ENCODE measurements around the gene HOXC9. TPM values are rescaled to one million over a fixed set of nuclear protein-coding genes. Genes with fewer than 3 reads are reported as not detected.

Gene HOXC9
- total and polyA plus RNA-seq, 11 donors: not detected

DNA sequence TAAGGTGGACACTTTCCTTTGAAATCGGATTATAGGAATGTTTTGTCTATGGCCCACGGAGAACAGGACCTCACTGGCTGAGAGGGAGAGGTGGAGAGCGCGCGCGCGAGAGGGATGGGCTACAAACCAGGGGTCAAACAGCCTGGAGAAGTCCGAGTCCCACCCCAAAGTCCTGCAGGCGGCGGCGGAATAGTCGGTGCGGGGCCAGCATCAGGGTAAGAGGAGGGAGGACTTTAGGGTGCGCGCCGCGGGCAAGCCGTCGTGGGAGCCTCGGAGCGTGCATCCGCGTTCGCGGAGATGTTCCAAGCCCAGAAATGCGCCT lies 5.5 kb downstream of the HOXC9 start:
- H3K4me3 ChIP-seq: no peak overlapping the region
- no peak overlapping the region for H3K27ac ChIP-seq
- H3K36me3 ChIP-seq: no peaks in the 10 kb centered on the region
- no peak for ATAC-seq
- intact Hi-C loops (cut with DNase I): loop anchor here in 4 of 10 donors (5.0 to 10.0 kb wide), 2 partner anchors 187 to 369 kb away; no protein-coding TSS in a partner anchor
- H3K27me3 ChIP-seq: peaks cover 68 to 100% (median 96%) of the 10 kb centered on the region in 9 donors
- H3K9me3 ChIP-seq: no peaks in the 10 kb centered on the region
- H3K4me1 ChIP-seq: peaks cover 0 to 22% (median 12%) of the 10 kb centered on the region in 12 donors
- WGBS, 4 donors: 5 to 10% (median 6%) methylated on average over 25 to 26 of the region's 26 CpGs
- TF ChIP-seq, protein P1, sequence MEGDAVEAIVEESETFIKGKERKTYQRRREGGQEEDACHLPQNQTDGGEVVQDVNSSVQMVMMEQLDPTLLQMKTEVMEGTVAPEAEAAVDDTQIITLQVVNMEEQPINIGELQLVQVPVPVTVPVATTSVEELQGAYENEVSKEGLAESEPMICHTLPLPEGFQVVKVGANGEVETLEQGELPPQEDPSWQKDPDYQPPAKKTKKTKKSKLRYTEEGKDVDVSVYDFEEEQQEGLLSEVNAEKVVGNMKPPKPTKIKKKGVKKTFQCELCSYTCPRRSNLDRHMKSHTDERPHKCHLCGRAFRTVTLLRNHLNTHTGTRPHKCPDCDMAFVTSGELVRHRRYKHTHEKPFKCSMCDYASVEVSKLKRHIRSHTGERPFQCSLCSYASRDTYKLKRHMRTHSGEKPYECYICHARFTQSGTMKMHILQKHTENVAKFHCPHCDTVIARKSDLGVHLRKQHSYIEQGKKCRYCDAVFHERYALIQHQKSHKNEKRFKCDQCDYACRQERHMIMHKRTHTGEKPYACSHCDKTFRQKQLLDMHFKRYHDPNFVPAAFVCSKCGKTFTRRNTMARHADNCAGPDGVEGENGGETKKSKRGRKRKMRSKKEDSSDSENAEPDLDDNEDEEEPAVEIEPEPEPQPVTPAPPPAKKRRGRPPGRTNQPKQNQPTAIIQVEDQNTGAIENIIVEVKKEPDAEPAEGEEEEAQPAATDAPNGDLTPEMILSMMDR (IDR thresholded peaks at IDR 0.05): no peak
- TF ChIP-seq POLR2A (IDR thresholded peaks at IDR 0.05): no peak
- no peak for DNase-seq

DNA sequence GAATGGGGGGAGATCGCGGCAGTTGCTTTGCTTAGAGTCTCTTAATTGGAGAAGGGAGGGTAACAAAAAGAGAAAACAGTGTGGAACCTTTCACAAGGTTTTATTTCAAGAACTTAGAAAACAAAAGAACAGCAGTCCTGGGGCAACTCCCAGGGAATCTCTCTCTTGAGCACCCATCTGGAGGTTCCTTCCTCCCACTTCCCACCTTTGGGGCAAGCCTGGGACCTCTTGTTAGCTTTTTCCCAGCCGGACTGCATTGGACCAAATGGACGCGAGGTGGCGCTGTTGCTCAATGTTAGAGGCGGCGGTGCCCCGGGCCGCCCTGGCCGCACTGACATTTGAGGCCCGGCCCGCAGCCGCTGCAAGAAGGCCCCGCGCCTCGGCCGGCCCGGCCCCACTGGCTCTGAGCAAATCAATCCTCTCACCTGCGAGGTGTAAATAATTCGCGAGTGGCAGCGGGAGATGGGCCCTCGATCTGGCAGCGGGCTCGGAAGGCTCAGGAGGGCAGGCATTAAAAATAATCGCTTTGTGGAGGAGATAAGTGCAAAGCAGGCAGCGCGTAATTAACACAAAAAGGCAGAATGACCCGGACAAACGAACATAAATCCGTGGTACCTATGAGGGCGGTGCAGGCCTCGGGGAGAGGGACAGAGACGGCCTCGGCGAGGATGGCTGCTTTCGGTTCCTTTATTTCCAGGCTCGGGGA lies 6.0 kb downstream of the HOXC9 start:
- ATAC-seq (peak; percentile 68 to 92 (median 89)), DNase-seq (peak; percentile 78 to 93 (median 85))
- Histone ChIP-seq H3K36me3 (no peaks in the 10 kb centered on the region), H3K4me3 (peak overlapping the region in 9 of 12 donors; percentile 10 to 49 (median 36)), H3K4me1 (peaks cover 0 to 20% (median 11%) of the 10 kb centered on the region in 12 donors), H3K27ac (no peak overlapping the region), H3K9me3 (no peaks in the 10 kb centered on the region), H3K27me3 (peaks cover 63 to 100% (median 95%) of the 10 kb centered on the region in 9 donors)
- intact Hi-C loops (cut with DNase I): loop anchor here in 8 of 10 donors (1.0 to 10.0 kb wide), 6 partner anchors 185 to 369 kb away; no protein-coding TSS in a partner anchor
- TF ChIP-seq, protein P1 (IDR thresholded peaks at IDR 0.05): peak; percentile 84 to 96 (median 94)
- no peak for TF ChIP-seq POLR2A (IDR thresholded peaks at IDR 0.05)
- 4 to 7% (median 5%) methylated on average over 33 to 39 of the region's 39 CpGs for WGBS, 4 donors

DNA sequence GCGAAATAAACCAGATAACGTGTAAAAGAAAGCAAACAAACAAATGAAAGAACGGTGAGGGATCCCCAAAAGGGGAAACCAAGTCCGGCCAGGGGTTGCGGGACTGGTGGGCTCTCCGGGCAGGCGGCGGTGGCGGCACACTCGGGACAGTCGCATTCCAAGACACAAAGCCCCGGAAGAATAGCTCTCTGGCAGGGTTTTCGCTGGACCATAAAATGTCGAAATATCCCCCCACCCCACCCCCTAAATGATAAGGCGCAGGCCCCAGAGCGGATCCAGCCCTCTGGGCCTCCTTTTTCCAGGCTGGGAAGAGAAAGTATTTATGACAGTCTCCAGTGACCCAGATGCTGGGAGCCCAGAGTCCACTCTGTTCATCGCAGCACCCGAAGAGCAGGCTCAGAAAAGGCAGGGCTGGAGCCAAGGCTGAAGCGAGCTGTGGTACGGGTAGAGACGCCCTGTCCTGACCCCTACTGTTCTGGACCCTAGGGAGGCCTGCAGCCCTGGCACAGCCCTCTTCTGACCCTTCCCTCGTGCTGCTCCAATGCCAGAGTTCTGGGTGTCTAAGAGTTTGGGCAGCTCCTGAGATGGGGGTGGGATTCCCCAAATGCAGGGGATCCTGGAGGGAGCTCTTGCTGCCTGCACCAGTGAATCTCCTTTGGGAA lies 6.7 kb downstream of the HOXC9 start:
- Histone ChIP-seq H3K27me3 (peaks cover 63 to 100% (median 96%) of the 10 kb centered on the region in 9 donors), H3K36me3 (no peaks in the 10 kb centered on the region), H3K27ac (no peak overlapping the region), H3K4me1 (peaks cover 0 to 20% (median 11%) of the 10 kb centered on the region in 12 donors), H3K9me3 (no peaks in the 10 kb centered on the region), H3K4me3 (peak overlapping the region in 9 of 12 donors; percentile 10 to 49 (median 36))
- no peak for ATAC-seq
- intact Hi-C loops (cut with DNase I): loop anchor here in 8 of 10 donors (1.0 to 10.0 kb wide), 6 partner anchors 184 to 368 kb away; no protein-coding TSS in a partner anchor
- DNase-seq: no peak
- TF ChIP-seq, protein P1 (IDR thresholded peaks at IDR 0.05): no peak
- TF ChIP-seq POLR2A (IDR thresholded peaks at IDR 0.05): no peak
- 18 to 36% (median 20%) methylated on average over 19 to 22 of the region's 22 CpGs for WGBS, 4 donors
